HCT116 (cell line): ENCODE data around the gene COMMD4. TPM values are rescaled to one million over a fixed set of nuclear protein-coding genes. Genes with fewer than 3 reads are reported as not detected.
A peak's percentile ranks its signal among the peaks of the same experiment; 100 is the strongest.

ENCODE experiments used
- ATAC-seq: fragments of 200-7000 bp; cut with Tn5 transposase; 2 replicates; pipeline ENCODE4 v1.9.1; 2020; ENCODE audit warnings: mild to moderate bottlenecking, moderate library complexity
- BruUV-seq: library from RNA; stranded (reverse); fragments of 400-500 nt; replicated peaks from 2 replicates; lab custom pipeline; 2021; lab: Mats Ljungman, UMichigan
- CTCF ChIA-PET: fragments of 300-600 bp; sonication (Branson Sonifier 250); formaldehyde crosslinking; loops from one replicate; lab custom pipeline; 2021; ENCODE audit warnings: antibody characterized with exemption; lab: Charles Lee
- POLR2A ChIA-PET: fragments of 300-600, 350-600 bp; sonication (Branson Sonifier 250); formaldehyde crosslinking; loops from one replicate; lab custom pipeline; 2021; ENCODE audit warnings: antibody characterized with exemption; lab: Charles Lee
- RAD21 ChIA-PET, 2 experiments: fragments of 300-600 bp; sonication (Branson Sonifier 250); formaldehyde crosslinking; loops; one replicate each; lab custom pipeline; 2023; ENCODE audit warnings: low total read pairs in 2 of 2; ENCODE audit not compliant: uncharacterized antibody in 2 of 2, unreplicated experiment in 2 of 2, low non-redundant PET in 1 of 2; lab: Charles Lee
- DNase-seq: peaks from one replicate; pipeline ENCODE4 v3.0.0-alpha.2; 2010; ENCODE audit warnings: low read depth, low spot score
- H2AFZ ChIP-seq: fragments of 200-600 bp; shearing (Covaris generic), sonication (generic); 2 replicates; pipeline ENCODE4 v1.6.1; 2017; ENCODE audit warnings: low read depth, mixed run types, mixed read lengths, antibody characterized with exemption, low read length; ENCODE audit not compliant: poor library complexity, severe bottlenecking
- H3K27ac ChIP-seq: 2 replicates; pipeline ENCODE4 v1.5.1; 2012; ENCODE audit warnings: low read depth, low read length
- H3K27me3 ChIP-seq: fragments of 200-600 bp; sonication (generic); 2 replicates; pipeline ENCODE4 v1.6.1; 2016; ENCODE audit warnings: mixed run types, low read length, mixed read lengths; ENCODE audit not compliant: insufficient read depth
- H3K36me3 ChIP-seq, 2 experiments: fragments of 200-500 bp in 1 of 2; fragments of 200-600 bp in 1 of 2; sonication (Bioruptor generic) in 1 of 2; sonication (generic) in 1 of 2; 2 replicates each; pipeline versions ENCODE4 v1.5.1 to v1.6.1; 2014 to 2016; ENCODE audit warnings: low read length in 2 of 2, inconsistent platforms in 1 of 2, mixed read lengths in 1 of 2, mixed run types in 1 of 2; ENCODE audit not compliant: insufficient read depth in 2 of 2, control insufficient read depth in 1 of 2
- H3K4me1 ChIP-seq, 2 experiments: fragments of 200-600 bp in 1 of 2; sonication (generic) in 1 of 2; 2 replicates each; pipeline versions ENCODE4 v1.5.1 to v1.6.1; 2012 to 2017; ENCODE audit warnings: low read length in 2 of 2, inconsistent platforms in 1 of 2, mild to moderate bottlenecking in 1 of 2, mixed read lengths in 1 of 2, mixed run types in 1 of 2, moderate library complexity in 1 of 2; ENCODE audit not compliant: insufficient read depth in 2 of 2, control insufficient read depth in 1 of 2
- H3K4me2 ChIP-seq: fragments of 200-600 bp; sonication (generic); 2 replicates; pipeline ENCODE4 v1.6.1; 2017; ENCODE audit warnings: mixed run types, low read length, mixed read lengths
- H3K4me3 ChIP-seq, 2 experiments: fragments of 200-600 bp in 1 of 2; sonication (generic) in 1 of 2; replicated peaks in 1 of 2; 2 replicates each; pipeline ENCODE4 v1.5.1; 2011 to 2016; ENCODE audit warnings: low read length in 2 of 2, control low read depth in 1 of 2, low read depth in 1 of 2, mild to moderate bottlenecking in 1 of 2, mixed read lengths in 1 of 2, mixed run types in 1 of 2
- H3K79me2 ChIP-seq: fragments of 200-600 bp; sonication (generic); 2 replicates; pipeline ENCODE4 v1.6.1; 2017; ENCODE audit warnings: mild to moderate bottlenecking, mixed run types, low read length, moderate library complexity, mixed read lengths; ENCODE audit not compliant: insufficient read depth
- H3K9ac ChIP-seq: fragments of 200-600 bp; sonication (generic); 2 replicates; pipeline ENCODE4 v1.6.1; 2016; ENCODE audit warnings: low read length, mixed read lengths
- H3K9me2 ChIP-seq: fragments of 200-600 bp; sonication (generic), shearing (Covaris generic); 2 replicates; pipeline ENCODE4 v1.6.1; 2017; ENCODE audit warnings: mixed run types, mild to moderate bottlenecking, moderate library complexity; ENCODE audit not compliant: insufficient read depth
- H3K9me3 ChIP-seq, 2 experiments: fragments of 200-500 bp in 1 of 2; fragments of 200-600 bp in 1 of 2; sonication (Bioruptor generic) in 1 of 2; sonication (generic) in 1 of 2; 2 replicates each; pipeline ENCODE4 v1.6.1; 2014 to 2017; ENCODE audit warnings: low read length in 2 of 2, mixed read lengths in 2 of 2, inconsistent platforms in 1 of 2, low read depth in 1 of 2, mild to moderate bottlenecking in 1 of 2, mixed run types in 1 of 2, moderate library complexity in 1 of 2; ENCODE audit not compliant: control insufficient read depth in 1 of 2, insufficient read depth in 1 of 2
- H4K20me1 ChIP-seq: fragments of 200-600 bp; sonication (generic), shearing (Covaris generic); 2 replicates; pipeline ENCODE4 v1.6.1; 2017; ENCODE audit warnings: mixed run types, mild to moderate bottlenecking, moderate library complexity; ENCODE audit not compliant: insufficient read depth
- POLR2AphosphoS5 ChIP-seq: IDR thresholded peaks from 2 replicates; pipeline ENCODE4 v1.6.1; 2011; ENCODE audit warnings: mild to moderate bottlenecking, low read depth, low read length, moderate library complexity
- YY1 ChIP-seq: IDR thresholded peaks from 2 replicates; pipeline ENCODE4 v1.6.1; 2011; ENCODE audit warnings: low read length, low read depth, moderate library complexity, mild to moderate bottlenecking; ENCODE audit not compliant: insufficient replicate concordance; ENCODE audit errors: extremely low read depth
- intact Hi-C: fragments of 100-400 bp; cut with micrococcal nuclease; formaldehyde crosslinking; loops from 2 replicates; pipeline ENCODE4 v1.10.0; 2022
- total RNA-seq: library from RNA; stranded (reverse); gene quantifications from one replicate; pipeline ENCODE4 v1.2.1, GENCODE V29; 2021; ENCODE audit not compliant: unreplicated experiment
- TF ChIP-seq, protein P1 (sequence below), 3 experiments: fragments of 200-600 bp in 1 of 3; sonication (generic) in 1 of 3; IDR thresholded peaks in 2 of 3; conservative IDR thresholded peaks in 1 of 3; 2 replicates each; pipeline ENCODE4 v1.5.1; 2012 to 2017; ENCODE audit warnings: low read depth in 2 of 3, low read length in 2 of 3, antibody characterized with exemption in 1 of 3, borderline replicate concordance in 1 of 3, control low read depth in 1 of 3, mild to moderate bottlenecking in 1 of 3, mixed read lengths in 1 of 3, mixed run types in 1 of 3, moderate library complexity in 1 of 3; ENCODE audit not compliant: insufficient read depth in 1 of 3
- TF ChIP-seq, protein P2 (sequence below): IDR thresholded peaks from 2 replicates; pipeline ENCODE4 v1.6.1; 2012; ENCODE audit warnings: low read depth
- TF ChIP-seq, protein P3 (sequence below): IDR thresholded peaks from 2 replicates; pipeline ENCODE4 v1.6.1; 2012

COMMD4 gene
- total RNA-seq, 1 experiment from 2014 or later: 141 TPM

DNA sequence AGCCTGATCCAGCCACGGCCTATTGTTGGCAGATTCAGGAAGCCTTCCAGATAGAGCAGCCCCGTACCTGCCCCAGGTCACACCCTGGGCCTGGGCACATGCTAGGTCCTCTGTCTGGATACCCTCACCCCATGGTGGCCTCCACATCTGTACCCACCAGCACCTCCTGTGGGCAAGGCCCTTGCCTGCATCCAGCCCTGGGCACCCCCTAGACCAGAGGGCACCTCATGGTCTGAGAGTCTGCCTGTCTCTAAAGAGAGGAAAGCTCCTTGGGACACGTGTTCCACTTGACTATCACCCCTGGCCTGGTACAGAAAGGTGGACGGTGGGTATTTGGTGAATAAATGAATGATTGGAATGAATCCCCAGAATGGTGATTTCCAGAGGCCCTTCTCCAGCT, 8.9 kb upstream of the COMMD4 start:
- ChIA-PET POLR2A (no interaction called here), RAD21 (no interaction called here), CTCF (no interaction called here)
- no peaks in the 10 kb centered on the region for H3K9me2 ChIP-seq
- ATAC-seq: peak; percentile 72
- DNase-seq: no peak
- no peak overlapping the region for H3K4me2 ChIP-seq
- H3K36me3 ChIP-seq: no peaks in the 10 kb centered on the region
- H3K4me3 ChIP-seq: no peak overlapping the region
- H3K27me3 ChIP-seq: no peaks in the 10 kb centered on the region
- TF ChIP-seq, protein P1, sequence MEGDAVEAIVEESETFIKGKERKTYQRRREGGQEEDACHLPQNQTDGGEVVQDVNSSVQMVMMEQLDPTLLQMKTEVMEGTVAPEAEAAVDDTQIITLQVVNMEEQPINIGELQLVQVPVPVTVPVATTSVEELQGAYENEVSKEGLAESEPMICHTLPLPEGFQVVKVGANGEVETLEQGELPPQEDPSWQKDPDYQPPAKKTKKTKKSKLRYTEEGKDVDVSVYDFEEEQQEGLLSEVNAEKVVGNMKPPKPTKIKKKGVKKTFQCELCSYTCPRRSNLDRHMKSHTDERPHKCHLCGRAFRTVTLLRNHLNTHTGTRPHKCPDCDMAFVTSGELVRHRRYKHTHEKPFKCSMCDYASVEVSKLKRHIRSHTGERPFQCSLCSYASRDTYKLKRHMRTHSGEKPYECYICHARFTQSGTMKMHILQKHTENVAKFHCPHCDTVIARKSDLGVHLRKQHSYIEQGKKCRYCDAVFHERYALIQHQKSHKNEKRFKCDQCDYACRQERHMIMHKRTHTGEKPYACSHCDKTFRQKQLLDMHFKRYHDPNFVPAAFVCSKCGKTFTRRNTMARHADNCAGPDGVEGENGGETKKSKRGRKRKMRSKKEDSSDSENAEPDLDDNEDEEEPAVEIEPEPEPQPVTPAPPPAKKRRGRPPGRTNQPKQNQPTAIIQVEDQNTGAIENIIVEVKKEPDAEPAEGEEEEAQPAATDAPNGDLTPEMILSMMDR (IDR thresholded peaks at IDR 0.05 in 2 of 3, conservative IDR thresholded peaks at IDR 0.05 in 1 of 3; ENCODE audit: borderline replicate concordance in 1 of 3, insufficient read depth in 1 of 3, low read depth in 2 of 3, low read length in 2 of 3): peak in 2 of 3 experiments; percentile 19 to 39; a peak in 2 of 6 replicates
- TF ChIP-seq POLR2AphosphoS5 (no peak), YY1 (no peak)
- TF ChIP-seq, protein P2, sequence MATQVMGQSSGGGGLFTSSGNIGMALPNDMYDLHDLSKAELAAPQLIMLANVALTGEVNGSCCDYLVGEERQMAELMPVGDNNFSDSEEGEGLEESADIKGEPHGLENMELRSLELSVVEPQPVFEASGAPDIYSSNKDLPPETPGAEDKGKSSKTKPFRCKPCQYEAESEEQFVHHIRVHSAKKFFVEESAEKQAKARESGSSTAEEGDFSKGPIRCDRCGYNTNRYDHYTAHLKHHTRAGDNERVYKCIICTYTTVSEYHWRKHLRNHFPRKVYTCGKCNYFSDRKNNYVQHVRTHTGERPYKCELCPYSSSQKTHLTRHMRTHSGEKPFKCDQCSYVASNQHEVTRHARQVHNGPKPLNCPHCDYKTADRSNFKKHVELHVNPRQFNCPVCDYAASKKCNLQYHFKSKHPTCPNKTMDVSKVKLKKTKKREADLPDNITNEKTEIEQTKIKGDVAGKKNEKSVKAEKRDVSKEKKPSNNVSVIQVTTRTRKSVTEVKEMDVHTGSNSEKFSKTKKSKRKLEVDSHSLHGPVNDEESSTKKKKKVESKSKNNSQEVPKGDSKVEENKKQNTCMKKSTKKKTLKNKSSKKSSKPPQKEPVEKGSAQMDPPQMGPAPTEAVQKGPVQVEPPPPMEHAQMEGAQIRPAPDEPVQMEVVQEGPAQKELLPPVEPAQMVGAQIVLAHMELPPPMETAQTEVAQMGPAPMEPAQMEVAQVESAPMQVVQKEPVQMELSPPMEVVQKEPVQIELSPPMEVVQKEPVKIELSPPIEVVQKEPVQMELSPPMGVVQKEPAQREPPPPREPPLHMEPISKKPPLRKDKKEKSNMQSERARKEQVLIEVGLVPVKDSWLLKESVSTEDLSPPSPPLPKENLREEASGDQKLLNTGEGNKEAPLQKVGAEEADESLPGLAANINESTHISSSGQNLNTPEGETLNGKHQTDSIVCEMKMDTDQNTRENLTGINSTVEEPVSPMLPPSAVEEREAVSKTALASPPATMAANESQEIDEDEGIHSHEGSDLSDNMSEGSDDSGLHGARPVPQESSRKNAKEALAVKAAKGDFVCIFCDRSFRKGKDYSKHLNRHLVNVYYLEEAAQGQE: no peak
- TF ChIP-seq, protein P3, sequence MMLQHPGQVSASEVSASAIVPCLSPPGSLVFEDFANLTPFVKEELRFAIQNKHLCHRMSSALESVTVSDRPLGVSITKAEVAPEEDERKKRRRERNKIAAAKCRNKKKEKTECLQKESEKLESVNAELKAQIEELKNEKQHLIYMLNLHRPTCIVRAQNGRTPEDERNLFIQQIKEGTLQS: no peak
- no peaks in the 10 kb centered on the region for H3K4me1 ChIP-seq
- no peak overlapping the region for H2AFZ ChIP-seq
- intact Hi-C loops: loop anchor here (2.0 kb wide), 1 partner anchor 20 kb away; the partner anchor contains the start of gene NEIL1
- H3K9ac ChIP-seq: no peak overlapping the region
- no peaks in the 10 kb centered on the region for H3K9me3 ChIP-seq
- no peaks in the 10 kb centered on the region for H3K79me2 ChIP-seq
- BruUV-seq: no TSS peak
- H4K20me1 ChIP-seq: no peaks in the 10 kb centered on the region
- no peak overlapping the region for H3K27ac ChIP-seq
